Adrenal gland (tissue), 5 donors: ENCODE measurements around the gene PBRM1.

Experiments used
- CTCF ChIP-seq, 6 experiments: fragments of 450-650 bp in 4 of 6; fragments of 200-600 bp in 2 of 6; sonication (generic) in 1 of 6; IDR thresholded peaks; 1 replicate in 5 of 6; 2 replicates in 1 of 6; pipeline versions ENCODE4 v1.5.1 to v1.8.0; 2016 to 2021; ENCODE audit warnings: antibody characterized with exemption in 6 of 6, mild to moderate bottlenecking in 2 of 6, moderate library complexity in 1 of 6
- POLR2A ChIP-seq, 2 donors: fragments of 450-650 bp; IDR thresholded peaks; one replicate each; pipeline ENCODE4 v1.6.1; 2017; ENCODE audit warnings: antibody characterized with exemption in 2 of 2, mild to moderate bottlenecking in 2 of 2, moderate library complexity in 1 of 2
- donor health status: DM: no; HTN: no; CAD: no.

DNA sequence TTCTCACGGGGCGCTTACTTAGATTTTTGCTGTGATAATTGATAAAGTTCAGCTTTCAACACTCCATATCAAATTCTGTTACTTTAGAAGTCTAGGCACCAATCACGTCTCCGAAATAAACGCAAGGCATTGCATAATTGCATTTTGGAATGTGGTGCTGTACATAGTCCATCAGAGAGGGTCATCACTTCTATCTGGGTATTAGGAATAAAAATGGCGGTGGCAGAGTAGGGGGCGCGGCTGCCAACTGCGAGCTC is 149.7 kb downstream of the PBRM1 start:
- no peak for TF ChIP-seq CTCF (IDR thresholded peaks at IDR 0.05)
- TF ChIP-seq POLR2A (IDR thresholded peaks at IDR 0.05): no peak
